GM23338 (cell line): ENCODE measurements around the gene OBSCN. TPM values are rescaled to one million over a fixed set of nuclear protein-coding genes. Genes with fewer than 3 reads are reported as not detected.

Experiments used
- ATAC-seq: fragments of 200-7000 bp; cut with Tn5 transposase; 3 replicates; pipeline ENCODE4 v1.9.1; 2020
- DNase-seq: peaks from one replicate; pipeline ENCODE4 v3.0.0-alpha.2; 2015; ENCODE audit warnings: low spot score
- H2AFZ ChIP-seq: fragments of 200-600 bp; sonication (generic); 2 replicates; pipeline ENCODE4 v1.8.0; 2016; ENCODE audit warnings: antibody characterized with exemption, mild to moderate bottlenecking, moderate library complexity
- H3F3A ChIP-seq: fragments of 200-600 bp; sonication (generic); replicated peaks from 2 replicates; pipeline ENCODE4 v1.8.0; 2017; ENCODE audit warnings: antibody characterized with exemption, mixed run types, low read depth
- H3K27ac ChIP-seq: fragments of 200-600 bp; sonication (generic); 2 replicates; pipeline ENCODE4 v1.6.1; 2016; ENCODE audit warnings: low read depth
- H3K27me3 ChIP-seq: fragments of 200-600 bp; sonication (generic); 2 replicates; pipeline ENCODE4 v1.8.0; 2016; ENCODE audit warnings: mild to moderate bottlenecking, mixed run types, moderate library complexity; ENCODE audit not compliant: insufficient read depth
- H3K36me3 ChIP-seq: fragments of 200-600 bp; sonication (generic); 2 replicates; pipeline ENCODE4 v1.8.0; 2016; ENCODE audit warnings: mild to moderate bottlenecking; ENCODE audit not compliant: insufficient read depth
- H3K4me1 ChIP-seq: fragments of 200-600 bp; sonication (generic); 2 replicates; pipeline ENCODE4 v1.8.0; 2016; ENCODE audit warnings: mild to moderate bottlenecking, moderate library complexity; ENCODE audit not compliant: insufficient read depth
- H3K4me2 ChIP-seq: fragments of 200-600 bp; sonication (generic); 2 replicates; pipeline ENCODE4 v1.7.1; 2017; ENCODE audit warnings: mixed run types
- H3K4me3 ChIP-seq: fragments of 200-600 bp; sonication (generic); 2 replicates; pipeline ENCODE4 v1.6.1; 2016; ENCODE audit warnings: mixed run types
- H3K79me2 ChIP-seq: fragments of 200-600 bp; sonication (generic); replicated peaks from 2 replicates; pipeline ENCODE4 v1.8.0; 2017; ENCODE audit warnings: mild to moderate bottlenecking; ENCODE audit not compliant: insufficient read depth
- H3K9me2 ChIP-seq: fragments of 200-600 bp; sonication (generic); 2 replicates; pipeline ENCODE4 v1.8.0; 2017; ENCODE audit not compliant: insufficient read depth
- H4K20me1 ChIP-seq: fragments of 200-600 bp; sonication (generic); replicated peaks from 2 replicates; pipeline ENCODE4 v1.8.0; 2017; ENCODE audit warnings: mild to moderate bottlenecking; ENCODE audit not compliant: insufficient read depth
- H3K27ac Mint-ChIP-seq: 2 replicates; pipeline ENCODE4 v1.8.0; 2020; ENCODE audit warnings: inconsistent platforms, mild to moderate bottlenecking, moderate library complexity, mixed read lengths
- H3K27me3 Mint-ChIP-seq: 3 replicates; pipeline ENCODE4 v1.8.0; 2022; ENCODE audit warnings: low read depth, mild to moderate bottlenecking, moderate library complexity, mixed read lengths, inconsistent platforms; ENCODE audit not compliant: insufficient read depth, poor library complexity
- H3K36me3 Mint-ChIP-seq: 3 replicates; pipeline ENCODE4 v1.8.0; 2021; ENCODE audit warnings: low read depth, mild to moderate bottlenecking, inconsistent platforms, moderate library complexity, mixed read lengths
- H3K4me1 Mint-ChIP-seq: 3 replicates; pipeline ENCODE4 v1.8.0; 2020; ENCODE audit warnings: mild to moderate bottlenecking, inconsistent platforms, mixed read lengths
- H3K4me3 Mint-ChIP-seq: 3 replicates; pipeline ENCODE4 v1.8.0; 2021; ENCODE audit warnings: moderate library complexity, mild to moderate bottlenecking, inconsistent platforms, mixed read lengths
- H3K9me3 Mint-ChIP-seq: 3 replicates; pipeline ENCODE4 v1.8.0; 2020; ENCODE audit warnings: moderate library complexity, mild to moderate bottlenecking, inconsistent platforms, mixed read lengths
- CREB1 ChIP-seq: fragments of 250-450 bp; sonication (Bioruptor Pico); IDR thresholded peaks from 2 replicates; pipeline ENCODE4 v1.5.0; 2020; ENCODE audit warnings: low read depth, mild to moderate bottlenecking, moderate library complexity
- CTCF ChIP-seq, 2 experiments: fragments of 200-600 bp in 1 of 2; sonication (generic) in 1 of 2; conservative IDR thresholded peaks; 2 replicates each; pipeline versions ENCODE4 v1.5.1 to v1.6.1; 2016 to 2017; ENCODE audit warnings: antibody characterized with exemption in 2 of 2, low read depth in 2 of 2, mild to moderate bottlenecking in 2 of 2, moderate library complexity in 1 of 2
- EZH2 ChIP-seq: fragments of 200-600 bp; sonication (generic); IDR thresholded peaks from one replicate; pipeline ENCODE4 v1.8.0; 2017; ENCODE audit warnings: antibody characterized with exemption, mild to moderate bottlenecking, low read depth; ENCODE audit not compliant: unreplicated experiment
- EZH2phosphoT487 ChIP-seq: fragments of 200-600 bp; sonication (generic); IDR thresholded peaks from one replicate; pipeline ENCODE4 v1.8.1; 2018; ENCODE audit warnings: antibody characterized with exemption; ENCODE audit not compliant: unreplicated experiment
- JUNB ChIP-seq: IDR thresholded peaks from one replicate; pipeline ENCODE4 v1.6.1; 2016; ENCODE audit warnings: antibody characterized with exemption; ENCODE audit not compliant: unreplicated experiment
- NANOG ChIP-seq: IDR thresholded peaks from 2 replicates; pipeline ENCODE4 v1.6.1; 2016; ENCODE audit warnings: antibody characterized with exemption, borderline replicate concordance
- POLR2AphosphoS5 ChIP-seq: IDR thresholded peaks from 2 replicates; pipeline ENCODE4 v1.6.1; 2016; ENCODE audit warnings: antibody characterized with exemption, low read depth
- REST ChIP-seq: IDR thresholded peaks from one replicate; pipeline ENCODE4 v1.6.1; 2018; ENCODE audit warnings: antibody characterized with exemption; ENCODE audit not compliant: unreplicated experiment
- STAT1 ChIP-seq: IDR thresholded peaks from one replicate; pipeline ENCODE4 v1.6.1; 2016; ENCODE audit warnings: antibody characterized with exemption; ENCODE audit not compliant: unreplicated experiment
- ZNF114 ChIP-seq: fragments of 250-450 bp; sonication (Bioruptor Pico); IDR thresholded peaks from 2 replicates; pipeline ENCODE4 v1.5.0; 2020; ENCODE audit warnings: mild to moderate bottlenecking, moderate library complexity
- ZNF331 ChIP-seq: fragments of 250-450 bp; sonication (Bioruptor Pico); IDR thresholded peaks from 2 replicates; pipeline ENCODE4 v1.5.0; 2020; ENCODE audit warnings: low read depth, mild to moderate bottlenecking, moderate library complexity
- polyA plus RNA-seq: library from polyadenylated mRNA; unstranded; fragments of >200 nt; fragmentation: Nextera tagmentation; extraction: Ambion mirVana; gene quantifications from 2 replicates; pipeline ENCODE4 v1.2.1, GENCODE V29; 2016
- total RNA-seq: library from RNA; depleted of rRNA; stranded (reverse); fragments of >200 nt; shearing (Covaris generic); gene quantifications from 2 replicates; pipeline ENCODE4 v1.2.3, GENCODE V29; 2014
- TF ChIP-seq, protein P1 (sequence below): IDR thresholded peaks from 2 replicates; pipeline ENCODE4 v1.6.1; 2016; ENCODE audit warnings: antibody characterized with exemption

Gene OBSCN
- total and polyA plus RNA-seq, 2 experiments from 2014 or later = 8.4 to 38.5 TPM

GRCh38 chr1:228280106-228280901 is 72.5 kb downstream of the OBSCN start:
- H3K27ac Mint-ChIP-seq = no peak overlapping the region
- H3K27me3 ChIP-seq = peaks cover 3% of the 10 kb centered on the region; the same call in 1 of the 2 replicates
- H3K36me3 ChIP-seq = no peaks in the 10 kb centered on the region
- H3K4me3 ChIP-seq = no peak overlapping the region
- TF ChIP-seq STAT1 = no peak
- H3K4me1 Mint-ChIP-seq = no peaks in the 10 kb centered on the region
- H3K27ac ChIP-seq = no peak overlapping the region
- 0 out of 2 replicates have a peak, but pooled peaks cover under 1% of the 10 kb centered on the region for H3F3A ChIP-seq
- no peaks in the 10 kb centered on the region for H3K79me2 ChIP-seq
- H3K9me2 ChIP-seq = no peaks in the 10 kb centered on the region
- H3K4me1 ChIP-seq = no peaks in the 10 kb centered on the region
- no peaks in the 10 kb centered on the region for H4K20me1 ChIP-seq
- H3K27me3 Mint-ChIP-seq = peaks cover 5% of the 10 kb centered on the region
- ATAC-seq (no peak), DNase-seq (no peak)
- no peaks in the 10 kb centered on the region for H3K9me3 Mint-ChIP-seq
- H3K4me2 ChIP-seq = no peak overlapping the region
- no peak overlapping the region for H2AFZ ChIP-seq
- H3K4me3 Mint-ChIP-seq = no peak overlapping the region
- peaks cover 14% of the 10 kb centered on the region; the same call in 2 of the 3 replicates for H3K36me3 Mint-ChIP-seq

GRCh38 chr1:228280961-228281591 is 73.2 kb downstream of the OBSCN start:
- H3K27me3 ChIP-seq = no peaks in the 10 kb centered on the region
- no peaks in the 10 kb centered on the region for H3K9me2 ChIP-seq
- H3K4me2 ChIP-seq = no peak overlapping the region
- no peak overlapping the region for H3K4me3 ChIP-seq
- ATAC-seq = no peak
- no peaks in the 10 kb centered on the region for H3K4me1 Mint-ChIP-seq
- no peak overlapping the region for H2AFZ ChIP-seq
- peaks cover 5% of the 10 kb centered on the region for H3K27me3 Mint-ChIP-seq
- H3K4me1 ChIP-seq = no peaks in the 10 kb centered on the region
- H3K36me3 ChIP-seq = no peaks in the 10 kb centered on the region
- no peaks in the 10 kb centered on the region for H3K79me2 ChIP-seq
- H3K36me3 Mint-ChIP-seq = peaks cover 16% of the 10 kb centered on the region; the same call in 2 of the 3 replicates
- no peak overlapping the region for H3K4me3 Mint-ChIP-seq
- no peaks in the 10 kb centered on the region for H3K9me3 Mint-ChIP-seq
- no peaks in the 10 kb centered on the region for H4K20me1 ChIP-seq
- no peaks in the 10 kb centered on the region for H3F3A ChIP-seq
- no peak for DNase-seq
- H3K27ac ChIP-seq = no peak overlapping the region
- H3K27ac Mint-ChIP-seq = no peak overlapping the region
- TF ChIP-seq EZH2phosphoT487 (no peak), STAT1 (no peak), POLR2AphosphoS5 (no peak), JUNB (no peak), EZH2 (no peak), NANOG (no peak), CREB1 (no peak), ZNF331 (CRISPR knock-in tag) (no peak), ZNF114 (CRISPR knock-in tag) (no peak), REST (no peak), CTCF (conservative IDR thresholded peaks at IDR 0.05; ENCODE audit: low read depth in 2 of 2) (no peak)
- TF ChIP-seq, protein P1, sequence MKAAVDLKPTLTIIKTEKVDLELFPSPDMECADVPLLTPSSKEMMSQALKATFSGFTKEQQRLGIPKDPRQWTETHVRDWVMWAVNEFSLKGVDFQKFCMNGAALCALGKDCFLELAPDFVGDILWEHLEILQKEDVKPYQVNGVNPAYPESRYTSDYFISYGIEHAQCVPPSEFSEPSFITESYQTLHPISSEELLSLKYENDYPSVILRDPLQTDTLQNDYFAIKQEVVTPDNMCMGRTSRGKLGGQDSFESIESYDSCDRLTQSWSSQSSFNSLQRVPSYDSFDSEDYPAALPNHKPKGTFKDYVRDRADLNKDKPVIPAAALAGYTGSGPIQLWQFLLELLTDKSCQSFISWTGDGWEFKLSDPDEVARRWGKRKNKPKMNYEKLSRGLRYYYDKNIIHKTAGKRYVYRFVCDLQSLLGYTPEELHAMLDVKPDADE = no peak
